Measurements from ENCODE around the gene HIVEP3.

Gene HIVEP3

GRCh38 chr1:41822866-41823265, 95.9 kb downstream of the HIVEP3 start:
- TF ChIP-seq CTCF (IDR thresholded peaks at IDR 0.05; ENCODE audit: low read length) (no peak), EZH2 (IDR thresholded peaks at IDR 0.05; ENCODE audit: borderline replicate concordance, low read length) (no peak)
- no peaks in the 10 kb centered on the region for H3K79me2 ChIP-seq (ENCODE audit: insufficient read depth, low read length)
- no peak overlapping the region for H3K9ac ChIP-seq (ENCODE audit: low read length)
- H3F3A ChIP-seq (ENCODE audit: insufficient read depth, low read length): no peaks in the 10 kb centered on the region
- H3K27ac ChIP-seq (ENCODE audit: low read depth, low read length, poor library complexity, severe bottlenecking): no peak overlapping the region
- no peaks in the 10 kb centered on the region for H3K9me3 ChIP-seq (ENCODE audit: low read length)
- no peak overlapping the region for H2AFZ ChIP-seq (ENCODE audit: low read length)
- H3K4me1 ChIP-seq (ENCODE audit: insufficient read depth, low read length, severe bottlenecking): no peaks in the 10 kb centered on the region
- no peaks in the 10 kb centered on the region for H3K9me2 ChIP-seq (ENCODE audit: low read depth, low read length)
- H3K4me2 ChIP-seq (ENCODE audit: low read length): no peak overlapping the region
- no peaks in the 10 kb centered on the region for H3K36me3 ChIP-seq (ENCODE audit: insufficient read depth, low read length)
- no peaks in the 10 kb centered on the region for H4K20me1 ChIP-seq (ENCODE audit: insufficient read depth, low read length)
- no peaks in the 10 kb centered on the region for H3K27me3 ChIP-seq (ENCODE audit: insufficient read depth, low read length)
- no peak overlapping the region for H3K4me3 ChIP-seq (ENCODE audit: low read depth, low read length, poor library complexity, severe bottlenecking)

- Histone ChIP-seq H4K20me1 (ENCODE audit: insufficient read depth, low read length) (no peaks in the 10 kb centered on the region), H3K79me2 (ENCODE audit: insufficient read depth, low read length) (no peaks in the 10 kb centered on the region), H3K4me3 (ENCODE audit: low read depth, low read length, poor library complexity, severe bottlenecking) (no peak overlapping the region), H3K9ac (ENCODE audit: low read length) (no peak overlapping the region), H3K27me3 (ENCODE audit: insufficient read depth, low read length) (no peaks in the 10 kb centered on the region), H3K9me3 (ENCODE audit: low read length) (no peaks in the 10 kb centered on the region), H3K27ac (ENCODE audit: low read depth, low read length, poor library complexity, severe bottlenecking) (no peak overlapping the region), H3K4me1 (ENCODE audit: insufficient read depth, low read length, severe bottlenecking) (no peaks in the 10 kb centered on the region), H2AFZ (ENCODE audit: low read length) (no peak overlapping the region), H3K4me2 (ENCODE audit: low read length) (no peak overlapping the region), H3F3A (ENCODE audit: insufficient read depth, low read length) (no peaks in the 10 kb centered on the region), H3K36me3 (ENCODE audit: insufficient read depth, low read length) (no peaks in the 10 kb centered on the region), H3K9me2 (ENCODE audit: low read depth, low read length) (no peaks in the 10 kb centered on the region)
- no peak for TF ChIP-seq CTCF (IDR thresholded peaks at IDR 0.05; ENCODE audit: low read length)
- TF ChIP-seq EZH2 (IDR thresholded peaks at IDR 0.05; ENCODE audit: borderline replicate concordance, low read length): no peak
Measured at GRCh38 chr1:41819843-41820242, 98.9 kb downstream of the HIVEP3 start.

GRCh38 chr1:41819069-41819468, 99.7 kb downstream of the HIVEP3 start:
- no peak overlapping the region for H3K9ac ChIP-seq (ENCODE audit: low read length)
- H3K27me3 ChIP-seq (ENCODE audit: insufficient read depth, low read length): peaks cover 4% of the 10 kb centered on the region; the same call in 1 of the 2 replicates
- no peak overlapping the region for H3K27ac ChIP-seq (ENCODE audit: low read depth, low read length, poor library complexity, severe bottlenecking)
- H3K4me1 ChIP-seq (ENCODE audit: insufficient read depth, low read length, severe bottlenecking): no peaks in the 10 kb centered on the region
- no peaks in the 10 kb centered on the region for H3F3A ChIP-seq (ENCODE audit: insufficient read depth, low read length)
- no peaks in the 10 kb centered on the region for H3K9me2 ChIP-seq (ENCODE audit: low read depth, low read length)
- no peaks in the 10 kb centered on the region for H3K79me2 ChIP-seq (ENCODE audit: insufficient read depth, low read length)
- H3K9me3 ChIP-seq (ENCODE audit: low read length): no peaks in the 10 kb centered on the region
- H2AFZ ChIP-seq (ENCODE audit: low read length): no peak overlapping the region
- no peak overlapping the region for H3K4me2 ChIP-seq (ENCODE audit: low read length)
- TF ChIP-seq EZH2 (IDR thresholded peaks at IDR 0.05; ENCODE audit: borderline replicate concordance, low read length) (no peak), CTCF (IDR thresholded peaks at IDR 0.05; ENCODE audit: low read length) (no peak)
- H3K36me3 ChIP-seq (ENCODE audit: insufficient read depth, low read length): no peaks in the 10 kb centered on the region
- no peaks in the 10 kb centered on the region for H4K20me1 ChIP-seq (ENCODE audit: insufficient read depth, low read length)
- H3K4me3 ChIP-seq (ENCODE audit: low read depth, low read length, poor library complexity, severe bottlenecking): no peak overlapping the region

All from OCI-LY1 (cell line).